OCI-LY1 (cell line): ENCODE data around the gene FRRS1.

Source experiments
- EZH2 ChIP-seq: fragments of 200-600 bp; sonication (generic), shearing (Covaris generic); IDR thresholded peaks from 2 replicates; pipeline ENCODE4 v1.8.0; 2017; ENCODE audit warnings: borderline replicate concordance, mixed run types, mild to moderate bottlenecking, antibody characterized with exemption, low read length, moderate library complexity, mixed read lengths
- TF ChIP-seq, protein P1 (sequence below): fragments of 200-600 bp; sonication (generic), shearing (Covaris generic); IDR thresholded peaks from 2 replicates; pipeline ENCODE4 v1.5.1; 2017; ENCODE audit warnings: mild to moderate bottlenecking, antibody characterized with exemption, low read length, moderate library complexity, mixed read lengths

- TF ChIP-seq, protein P1, sequence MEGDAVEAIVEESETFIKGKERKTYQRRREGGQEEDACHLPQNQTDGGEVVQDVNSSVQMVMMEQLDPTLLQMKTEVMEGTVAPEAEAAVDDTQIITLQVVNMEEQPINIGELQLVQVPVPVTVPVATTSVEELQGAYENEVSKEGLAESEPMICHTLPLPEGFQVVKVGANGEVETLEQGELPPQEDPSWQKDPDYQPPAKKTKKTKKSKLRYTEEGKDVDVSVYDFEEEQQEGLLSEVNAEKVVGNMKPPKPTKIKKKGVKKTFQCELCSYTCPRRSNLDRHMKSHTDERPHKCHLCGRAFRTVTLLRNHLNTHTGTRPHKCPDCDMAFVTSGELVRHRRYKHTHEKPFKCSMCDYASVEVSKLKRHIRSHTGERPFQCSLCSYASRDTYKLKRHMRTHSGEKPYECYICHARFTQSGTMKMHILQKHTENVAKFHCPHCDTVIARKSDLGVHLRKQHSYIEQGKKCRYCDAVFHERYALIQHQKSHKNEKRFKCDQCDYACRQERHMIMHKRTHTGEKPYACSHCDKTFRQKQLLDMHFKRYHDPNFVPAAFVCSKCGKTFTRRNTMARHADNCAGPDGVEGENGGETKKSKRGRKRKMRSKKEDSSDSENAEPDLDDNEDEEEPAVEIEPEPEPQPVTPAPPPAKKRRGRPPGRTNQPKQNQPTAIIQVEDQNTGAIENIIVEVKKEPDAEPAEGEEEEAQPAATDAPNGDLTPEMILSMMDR = no peak
- no peak for TF ChIP-seq EZH2
Measured at GRCh38 chr1:99674115-99675064, 92.0 kb downstream of the FRRS1 start.
